WTC11 (cell line): ENCODE measurements around the gene FGF14. TPM values are rescaled to one million over a fixed set of nuclear protein-coding genes. Genes with fewer than 3 reads are reported as not detected.

Experiments used
- ATAC-seq: fragments of 200-7000 bp; cut with Tn5 transposase; 2 replicates; pipeline ENCODE4 v1.10.0; 2021; ENCODE audit warnings: mild to moderate bottlenecking, moderate library complexity
- CTCF ChIA-PET: fragments of 300-600 bp; sonication (Branson Sonifier 250); formaldehyde crosslinking; loops from one replicate; lab custom pipeline; 2021; ENCODE audit warnings: antibody characterized with exemption; lab: Charles Lee
- POLR2A ChIA-PET: fragments of 350-600 bp; sonication (Branson Sonifier 250); formaldehyde crosslinking; loops from one replicate; lab custom pipeline; 2021; ENCODE audit warnings: antibody characterized with exemption; lab: Charles Lee
- DNase-seq: peaks from one replicate; pipeline ENCODE4 v3.0.0; 2021; ENCODE audit warnings: low spot score
- H3K27ac Mint-ChIP-seq: 2 replicates; pipeline ENCODE4 v1.8.0; 2021; ENCODE audit warnings: mixed read lengths
- H3K27me3 Mint-ChIP-seq: 2 replicates; pipeline ENCODE4 v1.8.0; 2021; ENCODE audit warnings: low read depth, mild to moderate bottlenecking, moderate library complexity, mixed read lengths
- H3K36me3 Mint-ChIP-seq: 2 replicates; pipeline ENCODE4 v1.8.0; 2021; ENCODE audit warnings: mixed read lengths
- H3K4me1 Mint-ChIP-seq: 2 replicates; pipeline ENCODE4 v1.8.0; 2022; ENCODE audit warnings: mixed read lengths
- H3K4me3 Mint-ChIP-seq: 2 replicates; pipeline ENCODE4 v1.8.0; 2021; ENCODE audit warnings: mild to moderate bottlenecking, moderate library complexity, mixed read lengths
- H3K9me3 Mint-ChIP-seq: 2 replicates; pipeline ENCODE4 v1.8.0; 2021; ENCODE audit warnings: mixed read lengths
- EMX1 ChIP-seq: fragments of 250-450 bp; sonication (Bioruptor Pico); IDR thresholded peaks from 2 replicates; pipeline ENCODE4 v1.8.0; 2021; ENCODE audit warnings: mild to moderate bottlenecking
- ETV6 ChIP-seq: sonication (generic); formaldehyde crosslinking; IDR thresholded peaks from 2 replicates; pipeline ENCODE4 v1.8.1; 2022; ENCODE audit warnings: mild to moderate bottlenecking, missing genetic modification reagents
- FOXJ3 ChIP-seq: sonication (generic); formaldehyde crosslinking; IDR thresholded peaks from 2 replicates; pipeline ENCODE4 v1.9.0; 2021; ENCODE audit warnings: missing genetic modification reagents, mild to moderate bottlenecking, borderline replicate concordance
- FOXK1 ChIP-seq: sonication (generic); formaldehyde crosslinking; IDR thresholded peaks from 2 replicates; pipeline ENCODE4 v1.8.0; 2022; ENCODE audit warnings: mild to moderate bottlenecking, moderate library complexity, missing genetic modification reagents
- GABPB1 ChIP-seq: sonication (generic); formaldehyde crosslinking; IDR thresholded peaks from 2 replicates; pipeline ENCODE4 v1.8.1; 2023; ENCODE audit warnings: mild to moderate bottlenecking, missing genetic modification reagents
- JUN ChIP-seq: sonication (generic); formaldehyde crosslinking; IDR thresholded peaks from 2 replicates; pipeline ENCODE4 v1.8.0; 2023; ENCODE audit warnings: mild to moderate bottlenecking, missing genetic modification reagents
- MYBL2 ChIP-seq: sonication (generic); formaldehyde crosslinking; IDR thresholded peaks from 2 replicates; pipeline ENCODE4 v1.8.1; 2023; ENCODE audit warnings: mild to moderate bottlenecking, moderate library complexity, missing genetic modification reagents
- NFE2L1 ChIP-seq: sonication (generic); formaldehyde crosslinking; IDR thresholded peaks from 2 replicates; pipeline ENCODE4 v1.8.1; 2023; ENCODE audit warnings: missing genetic modification reagents
- SMAD3 ChIP-seq: sonication (generic); formaldehyde crosslinking; IDR thresholded peaks from 2 replicates; pipeline ENCODE4 v1.8.0; 2022; ENCODE audit warnings: missing genetic modification reagents, mild to moderate bottlenecking, borderline replicate concordance
- TP53 ChIP-seq: sonication (generic); formaldehyde crosslinking; IDR thresholded peaks from 2 replicates; pipeline ENCODE4 v1.8.1; 2023; ENCODE audit warnings: mild to moderate bottlenecking, missing genetic modification reagents
- ZNF121 ChIP-seq: sonication (generic); formaldehyde crosslinking; IDR thresholded peaks from 2 replicates; pipeline ENCODE4 v1.8.0; 2023; ENCODE audit warnings: missing genetic modification reagents
- ZNF263 ChIP-seq: sonication (generic); formaldehyde crosslinking; IDR thresholded peaks from 2 replicates; pipeline ENCODE4 v1.8.1; 2022; ENCODE audit warnings: low read depth, mild to moderate bottlenecking, moderate library complexity, missing genetic modification reagents
- ZNF317 ChIP-seq: sonication (generic); formaldehyde crosslinking; IDR thresholded peaks from 2 replicates; pipeline ENCODE4 v1.8.1; 2023; ENCODE audit warnings: low read depth, mild to moderate bottlenecking, moderate library complexity, missing genetic modification reagents, borderline replicate concordance
- ZNF416 ChIP-seq: fragments of 250-450 bp; sonication (Bioruptor Pico); IDR thresholded peaks from 2 replicates; pipeline ENCODE4 v1.9.0; 2021; ENCODE audit warnings: mild to moderate bottlenecking, inconsistent platforms
- ZNF423 ChIP-seq: fragments of 250-450 bp; sonication (Bioruptor Pico); IDR thresholded peaks from 2 replicates; pipeline ENCODE4 v2.1.2; 2022; ENCODE audit warnings: mild to moderate bottlenecking, moderate library complexity
- total RNA-seq: library from RNA; stranded (reverse); gene quantifications from 3 replicates; pipeline ENCODE4 v1.2.3, GENCODE V29; 2021
- TF ChIP-seq, protein P1 (sequence below): sonication (generic); formaldehyde crosslinking; IDR thresholded peaks from 2 replicates; pipeline ENCODE4 v1.8.1; 2022; ENCODE audit warnings: mild to moderate bottlenecking, moderate library complexity, missing genetic modification reagents
- TF ChIP-seq, protein P2 (sequence below): sonication (generic); formaldehyde crosslinking; IDR thresholded peaks from 2 replicates; pipeline ENCODE4 v1.8.0; 2023; ENCODE audit warnings: missing genetic modification reagents
- TF ChIP-seq, protein P3 (sequence below): sonication (generic); formaldehyde crosslinking; IDR thresholded peaks from 2 replicates; pipeline ENCODE4 v1.8.0; 2022; ENCODE audit warnings: mild to moderate bottlenecking, missing genetic modification reagents
- TF ChIP-seq, protein P4 (sequence below): sonication (generic); formaldehyde crosslinking; IDR thresholded peaks from 2 replicates; pipeline ENCODE4 v1.8.1; 2023; ENCODE audit warnings: mild to moderate bottlenecking, missing genetic modification reagents, borderline replicate concordance
- TF ChIP-seq, protein P5 (sequence below): fragments of 250-450 bp; sonication (Bioruptor Pico); IDR thresholded peaks from 2 replicates; pipeline ENCODE4 v1.9.0; 2021; ENCODE audit warnings: mild to moderate bottlenecking, borderline replicate concordance
- TF ChIP-seq, protein P6 (sequence below): sonication (generic); formaldehyde crosslinking; IDR thresholded peaks from 2 replicates; pipeline ENCODE4 v1.8.1; 2023; ENCODE audit warnings: mild to moderate bottlenecking, moderate library complexity, missing genetic modification reagents

The FGF14 gene
- total RNA-seq, 1 experiment from 2014 or later = 0.28 TPM

DNA sequence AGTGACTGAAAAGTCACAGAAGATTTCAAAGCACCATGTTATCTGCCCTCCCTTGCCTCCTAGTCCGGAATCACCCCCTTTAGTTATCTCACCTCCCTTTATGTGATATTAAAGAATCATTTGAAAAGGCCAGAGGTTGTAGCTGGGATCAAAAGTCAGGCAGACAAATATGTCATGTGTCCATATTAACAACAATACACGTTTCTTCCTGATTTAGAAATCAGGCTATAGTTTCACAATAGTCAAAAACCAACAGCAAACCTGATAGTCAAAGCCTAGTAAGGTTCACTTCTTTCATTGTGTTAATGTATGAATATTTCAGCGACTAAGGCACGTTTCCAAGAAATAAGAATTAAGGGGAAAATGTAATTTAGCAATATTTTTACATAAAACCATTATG lies 622.7 kb downstream of the FGF14 start:
- Mint-ChIP-seq H3K9me3 (no peaks in the 10 kb centered on the region), H3K4me1 (peaks cover 7% of the 10 kb centered on the region), H3K27me3 (no peaks in the 10 kb centered on the region; the same call in 1 of the 2 replicates), H3K27ac (no peak overlapping the region), H3K36me3 (no peaks in the 10 kb centered on the region), H3K4me3 (no peak overlapping the region)
- CTCF ChIA-PET = no interaction called here
- ATAC-seq = no peak
- no peak for DNase-seq
- POLR2A ChIA-PET = no interaction called here
- TF ChIP-seq ZNF121 (CRISPR knock-in tag) (no peak), ZNF263 (CRISPR knock-in tag) (no peak), EMX1 (no peak), ETV6 (CRISPR knock-in tag) (no peak), ZNF423 (no peak), FOXK1 (CRISPR knock-in tag) (no peak), JUN (CRISPR knock-in tag) (no peak), FOXJ3 (CRISPR knock-in tag) (no peak), NFE2L1 (CRISPR knock-in tag) (no peak), ZNF317 (no peak), MYBL2 (no peak), ZNF416 (CRISPR knock-in tag) (no peak)
- TF ChIP-seq, protein P1, sequence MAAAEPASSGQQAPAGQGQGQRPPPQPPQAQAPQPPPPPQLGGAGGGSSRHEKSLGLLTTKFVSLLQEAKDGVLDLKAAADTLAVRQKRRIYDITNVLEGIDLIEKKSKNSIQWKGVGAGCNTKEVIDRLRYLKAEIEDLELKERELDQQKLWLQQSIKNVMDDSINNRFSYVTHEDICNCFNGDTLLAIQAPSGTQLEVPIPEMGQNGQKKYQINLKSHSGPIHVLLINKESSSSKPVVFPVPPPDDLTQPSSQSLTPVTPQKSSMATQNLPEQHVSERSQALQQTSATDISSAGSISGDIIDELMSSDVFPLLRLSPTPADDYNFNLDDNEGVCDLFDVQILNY (CRISPR knock-in tag) = no peak
- TF ChIP-seq, protein P2, sequence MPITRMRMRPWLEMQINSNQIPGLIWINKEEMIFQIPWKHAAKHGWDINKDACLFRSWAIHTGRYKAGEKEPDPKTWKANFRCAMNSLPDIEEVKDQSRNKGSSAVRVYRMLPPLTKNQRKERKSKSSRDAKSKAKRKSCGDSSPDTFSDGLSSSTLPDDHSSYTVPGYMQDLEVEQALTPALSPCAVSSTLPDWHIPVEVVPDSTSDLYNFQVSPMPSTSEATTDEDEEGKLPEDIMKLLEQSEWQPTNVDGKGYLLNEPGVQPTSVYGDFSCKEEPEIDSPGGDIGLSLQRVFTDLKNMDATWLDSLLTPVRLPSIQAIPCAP = no peak
- TF ChIP-seq, protein P3, sequence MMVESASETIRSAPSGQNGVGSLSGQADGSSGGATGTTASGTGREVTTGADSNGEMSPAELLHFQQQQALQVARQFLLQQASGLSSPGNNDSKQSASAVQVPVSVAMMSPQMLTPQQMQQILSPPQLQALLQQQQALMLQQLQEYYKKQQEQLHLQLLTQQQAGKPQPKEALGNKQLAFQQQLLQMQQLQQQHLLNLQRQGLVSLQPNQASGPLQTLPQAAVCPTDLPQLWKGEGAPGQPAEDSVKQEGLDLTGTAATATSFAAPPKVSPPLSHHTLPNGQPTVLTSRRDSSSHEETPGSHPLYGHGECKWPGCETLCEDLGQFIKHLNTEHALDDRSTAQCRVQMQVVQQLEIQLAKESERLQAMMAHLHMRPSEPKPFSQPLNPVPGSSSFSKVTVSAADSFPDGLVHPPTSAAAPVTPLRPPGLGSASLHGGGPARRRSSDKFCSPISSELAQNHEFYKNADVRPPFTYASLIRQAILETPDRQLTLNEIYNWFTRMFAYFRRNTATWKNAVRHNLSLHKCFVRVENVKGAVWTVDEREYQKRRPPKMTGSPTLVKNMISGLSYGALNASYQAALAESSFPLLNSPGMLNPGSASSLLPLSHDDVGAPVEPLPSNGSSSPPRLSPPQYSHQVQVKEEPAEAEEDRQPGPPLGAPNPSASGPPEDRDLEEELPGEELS (CRISPR knock-in tag) = no peak
- TF ChIP-seq, protein P4, sequence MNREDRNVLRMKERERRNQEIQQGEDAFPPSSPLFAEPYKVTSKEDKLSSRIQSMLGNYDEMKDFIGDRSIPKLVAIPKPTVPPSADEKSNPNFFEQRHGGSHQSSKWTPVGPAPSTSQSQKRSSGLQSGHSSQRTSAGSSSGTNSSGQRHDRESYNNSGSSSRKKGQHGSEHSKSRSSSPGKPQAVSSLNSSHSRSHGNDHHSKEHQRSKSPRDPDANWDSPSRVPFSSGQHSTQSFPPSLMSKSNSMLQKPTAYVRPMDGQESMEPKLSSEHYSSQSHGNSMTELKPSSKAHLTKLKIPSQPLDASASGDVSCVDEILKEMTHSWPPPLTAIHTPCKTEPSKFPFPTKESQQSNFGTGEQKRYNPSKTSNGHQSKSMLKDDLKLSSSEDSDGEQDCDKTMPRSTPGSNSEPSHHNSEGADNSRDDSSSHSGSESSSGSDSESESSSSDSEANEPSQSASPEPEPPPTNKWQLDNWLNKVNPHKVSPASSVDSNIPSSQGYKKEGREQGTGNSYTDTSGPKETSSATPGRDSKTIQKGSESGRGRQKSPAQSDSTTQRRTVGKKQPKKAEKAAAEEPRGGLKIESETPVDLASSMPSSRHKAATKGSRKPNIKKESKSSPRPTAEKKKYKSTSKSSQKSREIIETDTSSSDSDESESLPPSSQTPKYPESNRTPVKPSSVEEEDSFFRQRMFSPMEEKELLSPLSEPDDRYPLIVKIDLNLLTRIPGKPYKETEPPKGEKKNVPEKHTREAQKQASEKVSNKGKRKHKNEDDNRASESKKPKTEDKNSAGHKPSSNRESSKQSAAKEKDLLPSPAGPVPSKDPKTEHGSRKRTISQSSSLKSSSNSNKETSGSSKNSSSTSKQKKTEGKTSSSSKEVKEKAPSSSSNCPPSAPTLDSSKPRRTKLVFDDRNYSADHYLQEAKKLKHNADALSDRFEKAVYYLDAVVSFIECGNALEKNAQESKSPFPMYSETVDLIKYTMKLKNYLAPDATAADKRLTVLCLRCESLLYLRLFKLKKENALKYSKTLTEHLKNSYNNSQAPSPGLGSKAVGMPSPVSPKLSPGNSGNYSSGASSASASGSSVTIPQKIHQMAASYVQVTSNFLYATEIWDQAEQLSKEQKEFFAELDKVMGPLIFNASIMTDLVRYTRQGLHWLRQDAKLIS = no peak
- TF ChIP-seq, all 79 proteins: peak for 0

DNA sequence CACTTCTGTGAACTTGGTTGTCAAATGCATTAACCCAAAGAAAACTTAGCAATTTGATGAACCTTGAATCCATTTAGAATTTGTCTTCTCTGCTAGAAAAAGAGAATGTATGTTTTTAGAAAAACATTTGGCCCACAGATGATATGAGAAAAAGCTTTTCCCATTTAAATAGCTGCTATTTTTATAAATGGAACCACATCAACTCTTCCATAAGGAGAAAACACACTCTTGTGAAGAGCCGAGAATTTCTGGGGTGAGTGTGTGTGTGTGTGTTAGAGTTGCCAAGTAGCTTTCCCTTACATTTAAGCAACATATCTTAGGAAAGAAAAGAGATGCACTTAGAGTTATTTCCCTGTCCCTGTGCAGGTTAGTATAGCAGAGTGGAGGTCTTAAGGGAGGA lies 626.6 kb downstream of the FGF14 start:
- ChIA-PET POLR2A (no interaction called here), CTCF (interaction anchor here (2.1 kb wide), 1 partner anchor 11 kb away, joined by 5 read pairs; no protein-coding TSS in a partner anchor)
- no peak for ATAC-seq

More for the DNA sequence above, 626.6 kb downstream of the FGF14 start:
- Mint-ChIP-seq H3K4me1 (no peaks in the 10 kb centered on the region), H3K9me3 (no peaks in the 10 kb centered on the region), H3K4me3 (no peak overlapping the region), H3K27me3 (no peaks in the 10 kb centered on the region), H3K27ac (no peak overlapping the region), H3K36me3 (no peaks in the 10 kb centered on the region)
- TF ChIP-seq SMAD3 (CRISPR knock-in tag) (no peak), GABPB1 (CRISPR knock-in tag) (no peak), TP53 (CRISPR knock-in tag) (no peak), MYBL2 (no peak), ZNF317 (no peak)
- TF ChIP-seq, protein P1 (CRISPR knock-in tag) = no peak
- TF ChIP-seq, protein P5, sequence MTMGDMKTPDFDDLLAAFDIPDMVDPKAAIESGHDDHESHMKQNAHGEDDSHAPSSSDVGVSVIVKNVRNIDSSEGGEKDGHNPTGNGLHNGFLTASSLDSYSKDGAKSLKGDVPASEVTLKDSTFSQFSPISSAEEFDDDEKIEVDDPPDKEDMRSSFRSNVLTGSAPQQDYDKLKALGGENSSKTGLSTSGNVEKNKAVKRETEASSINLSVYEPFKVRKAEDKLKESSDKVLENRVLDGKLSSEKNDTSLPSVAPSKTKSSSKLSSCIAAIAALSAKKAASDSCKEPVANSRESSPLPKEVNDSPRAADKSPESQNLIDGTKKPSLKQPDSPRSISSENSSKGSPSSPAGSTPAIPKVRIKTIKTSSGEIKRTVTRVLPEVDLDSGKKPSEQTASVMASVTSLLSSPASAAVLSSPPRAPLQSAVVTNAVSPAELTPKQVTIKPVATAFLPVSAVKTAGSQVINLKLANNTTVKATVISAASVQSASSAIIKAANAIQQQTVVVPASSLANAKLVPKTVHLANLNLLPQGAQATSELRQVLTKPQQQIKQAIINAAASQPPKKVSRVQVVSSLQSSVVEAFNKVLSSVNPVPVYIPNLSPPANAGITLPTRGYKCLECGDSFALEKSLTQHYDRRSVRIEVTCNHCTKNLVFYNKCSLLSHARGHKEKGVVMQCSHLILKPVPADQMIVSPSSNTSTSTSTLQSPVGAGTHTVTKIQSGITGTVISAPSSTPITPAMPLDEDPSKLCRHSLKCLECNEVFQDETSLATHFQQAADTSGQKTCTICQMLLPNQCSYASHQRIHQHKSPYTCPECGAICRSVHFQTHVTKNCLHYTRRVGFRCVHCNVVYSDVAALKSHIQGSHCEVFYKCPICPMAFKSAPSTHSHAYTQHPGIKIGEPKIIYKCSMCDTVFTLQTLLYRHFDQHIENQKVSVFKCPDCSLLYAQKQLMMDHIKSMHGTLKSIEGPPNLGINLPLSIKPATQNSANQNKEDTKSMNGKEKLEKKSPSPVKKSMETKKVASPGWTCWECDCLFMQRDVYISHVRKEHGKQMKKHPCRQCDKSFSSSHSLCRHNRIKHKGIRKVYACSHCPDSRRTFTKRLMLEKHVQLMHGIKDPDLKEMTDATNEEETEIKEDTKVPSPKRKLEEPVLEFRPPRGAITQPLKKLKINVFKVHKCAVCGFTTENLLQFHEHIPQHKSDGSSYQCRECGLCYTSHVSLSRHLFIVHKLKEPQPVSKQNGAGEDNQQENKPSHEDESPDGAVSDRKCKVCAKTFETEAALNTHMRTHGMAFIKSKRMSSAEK = no peak
- TF ChIP-seq, protein P6, sequence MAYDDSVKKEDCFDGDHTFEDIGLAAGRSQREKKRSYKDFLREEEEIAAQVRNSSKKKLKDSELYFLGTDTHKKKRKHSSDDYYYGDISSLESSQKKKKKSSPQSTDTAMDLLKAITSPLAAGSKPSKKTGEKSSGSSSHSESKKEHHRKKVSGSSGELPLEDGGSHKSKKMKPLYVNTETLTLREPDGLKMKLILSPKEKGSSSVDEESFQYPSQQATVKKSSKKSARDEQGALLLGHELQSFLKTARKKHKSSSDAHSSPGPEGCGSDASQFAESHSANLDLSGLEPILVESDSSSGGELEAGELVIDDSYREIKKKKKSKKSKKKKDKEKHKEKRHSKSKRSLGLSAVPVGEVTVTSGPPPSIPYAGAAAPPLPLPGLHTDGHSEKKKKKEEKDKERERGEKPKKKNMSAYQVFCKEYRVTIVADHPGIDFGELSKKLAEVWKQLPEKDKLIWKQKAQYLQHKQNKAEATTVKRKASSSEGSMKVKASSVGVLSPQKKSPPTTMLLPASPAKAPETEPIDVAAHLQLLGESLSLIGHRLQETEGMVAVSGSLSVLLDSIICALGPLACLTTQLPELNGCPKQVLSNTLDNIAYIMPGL = no peak
- DNase-seq = no peak
